NCI-H1436 treated with DMSO at 0.1 percent for 48 hours (cell line): ENCODE measurements around the gene SHB.
"Not testable (repeated sequence)": the region's sequence is repeated elsewhere in the genome, so short reads cannot be mapped to it uniquely, and the experiment has no call there.

Experiments
- DNase-seq: peaks from one replicate; lab custom pipeline; 2025; lab: John Stamatoyannopoulos, UW

Gene SHB

DNA sequence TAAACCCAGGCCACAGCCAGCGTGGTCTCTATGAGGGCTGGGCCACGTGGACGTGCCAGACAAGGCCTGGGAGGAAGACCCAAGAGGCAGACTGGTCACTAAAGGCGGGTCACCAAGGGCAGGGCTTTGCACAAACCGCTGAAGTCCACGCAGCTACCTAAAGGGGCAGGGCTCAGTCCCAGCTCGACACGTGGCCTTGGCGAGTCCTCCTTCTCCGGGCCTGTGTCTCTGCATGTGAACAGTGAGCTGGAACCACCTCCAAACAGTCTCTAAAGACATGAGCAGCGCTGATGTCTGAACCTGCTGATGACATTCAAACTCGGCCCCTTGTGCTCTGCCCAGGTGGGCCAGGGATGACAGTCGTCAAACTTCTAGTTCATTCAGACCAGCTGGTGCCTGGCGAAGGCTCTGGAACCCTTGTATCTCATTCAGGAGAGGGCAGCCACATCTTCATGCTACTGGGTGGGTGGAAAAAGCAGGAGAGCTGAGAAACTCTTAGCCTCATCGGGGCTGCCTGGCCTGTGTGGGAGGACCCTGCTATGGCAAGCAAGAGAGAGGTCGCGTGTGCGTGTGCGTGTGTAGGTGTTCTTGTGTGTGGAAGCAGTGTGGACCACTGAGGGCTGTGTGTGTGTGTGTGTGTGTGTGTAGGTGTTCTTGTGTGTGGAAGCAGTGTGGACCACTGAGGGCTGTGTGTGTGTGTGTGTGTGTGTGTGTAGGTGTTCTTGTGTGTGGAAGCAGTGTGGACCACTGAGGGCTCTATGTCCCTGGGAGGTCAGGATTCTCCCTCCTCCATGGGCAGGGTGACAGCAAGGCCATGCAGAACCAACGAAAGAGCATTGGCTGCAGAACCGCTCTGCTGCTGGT is 151.0 kb downstream of the SHB start:
- no peak for DNase-seq

DNA sequence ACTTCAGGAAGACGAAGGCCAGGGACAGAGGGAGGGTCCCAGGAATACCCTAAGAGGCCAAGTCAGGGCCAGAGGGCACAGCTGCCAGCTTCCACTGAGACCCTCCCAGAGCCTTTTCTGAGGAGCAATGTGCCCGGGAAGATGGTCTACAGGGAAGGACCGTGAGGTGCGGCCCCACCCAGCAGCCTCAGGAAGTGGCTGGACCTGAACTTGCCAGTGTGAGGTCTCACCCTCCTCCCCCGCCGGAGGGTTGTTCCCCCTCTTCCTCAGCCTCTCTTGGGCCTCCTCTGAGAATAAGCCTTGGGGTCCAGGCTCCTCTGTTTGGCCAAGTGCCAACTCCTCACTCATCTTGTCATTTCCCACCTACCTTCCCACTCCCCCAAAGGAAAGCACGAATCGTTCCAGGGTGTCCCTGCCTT is 151.7 kb downstream of the SHB start:
- DNase-seq = no peak

GRCh38 chr9:37916471-37917312 is 152.3 kb downstream of the SHB start:
- DNase-seq = no peak

GRCh38 chr9:37915911-37916470 is 153.0 kb downstream of the SHB start:
- DNase-seq = no peak

- no peak for DNase-seq
Observed at GRCh38 chr9:37914701-37915358, 154.2 kb downstream of the SHB start.

- DNase-seq = no peak
Observed at GRCh38 chr9:37914154-37914551, 154.9 kb downstream of the SHB start.

GRCh38 chr9:37913480-37914153 is 155.4 kb downstream of the SHB start:
- peak; percentile 51 for DNase-seq

- no peak for DNase-seq
Observed at GRCh38 chr9:37911271-37911681, 157.8 kb downstream of the SHB start.

- no peak for DNase-seq
Observed at GRCh38 chr9:37910271-37910670, 158.8 kb downstream of the SHB start.

DNA sequence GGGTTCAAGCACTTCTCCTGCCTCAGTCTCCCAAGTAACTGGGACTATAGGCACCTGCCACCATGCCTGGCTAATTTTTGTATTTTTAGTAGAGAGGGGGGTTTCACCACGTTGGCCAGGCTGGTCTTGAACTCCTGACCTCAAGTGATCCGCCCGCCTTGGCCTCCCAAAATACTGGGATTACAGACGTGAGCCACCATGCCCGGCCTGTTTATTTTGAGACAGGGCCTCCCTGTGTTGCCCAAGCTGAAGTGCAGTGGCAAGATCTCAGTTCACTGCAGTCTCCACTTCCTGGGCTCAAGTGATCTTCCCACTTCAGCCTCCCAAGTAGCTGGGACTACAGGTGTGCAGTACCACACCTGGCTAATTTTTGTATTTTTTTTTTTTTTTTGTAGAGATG is 159.2 kb downstream of the SHB start:
- not testable (repeated sequence) for DNase-seq

DNA sequence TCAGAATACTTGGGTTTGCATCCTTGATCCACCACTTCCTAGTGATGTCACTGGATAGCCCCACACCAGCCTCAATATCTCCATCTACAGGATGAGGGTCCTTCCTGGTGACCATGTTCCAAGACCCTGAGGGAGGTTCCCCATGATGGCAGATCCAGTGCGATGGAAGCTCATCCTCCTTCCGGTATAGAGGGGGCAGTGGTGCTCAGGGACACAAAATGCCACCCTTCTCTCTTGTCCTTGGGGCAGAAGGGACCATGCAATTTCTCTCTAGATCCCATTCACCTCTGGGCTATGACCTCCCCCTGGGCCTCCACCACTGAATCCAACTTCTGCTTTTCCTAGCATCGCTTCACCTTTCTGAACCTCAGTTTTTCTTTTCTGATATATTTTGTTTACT is 159.7 kb downstream of the SHB start:
- no peak for DNase-seq

DNA sequence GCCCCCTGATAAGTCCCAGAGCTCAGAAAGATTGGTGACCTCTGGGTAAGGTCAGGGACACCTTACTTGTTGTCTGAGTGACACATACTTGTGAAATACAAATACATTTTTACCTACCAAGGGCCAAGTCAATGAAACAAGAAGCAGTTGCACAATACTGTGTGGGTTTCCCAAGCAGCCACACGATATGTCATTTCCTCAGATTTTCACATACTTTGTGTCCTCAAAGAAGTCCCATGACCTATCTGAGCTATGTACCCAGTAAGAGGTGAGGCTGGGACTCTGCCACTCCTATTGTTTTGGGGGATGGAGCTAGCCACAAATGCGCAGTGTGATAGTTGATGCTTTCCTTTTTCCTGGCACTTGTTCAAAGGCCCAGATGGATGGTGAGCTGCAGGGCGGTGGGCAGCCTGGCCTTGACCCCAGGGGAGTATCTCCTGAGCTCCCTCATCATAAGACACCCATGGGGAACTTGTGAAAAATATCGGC is 160.3 kb downstream of the SHB start:
- no peak for DNase-seq

DNA sequence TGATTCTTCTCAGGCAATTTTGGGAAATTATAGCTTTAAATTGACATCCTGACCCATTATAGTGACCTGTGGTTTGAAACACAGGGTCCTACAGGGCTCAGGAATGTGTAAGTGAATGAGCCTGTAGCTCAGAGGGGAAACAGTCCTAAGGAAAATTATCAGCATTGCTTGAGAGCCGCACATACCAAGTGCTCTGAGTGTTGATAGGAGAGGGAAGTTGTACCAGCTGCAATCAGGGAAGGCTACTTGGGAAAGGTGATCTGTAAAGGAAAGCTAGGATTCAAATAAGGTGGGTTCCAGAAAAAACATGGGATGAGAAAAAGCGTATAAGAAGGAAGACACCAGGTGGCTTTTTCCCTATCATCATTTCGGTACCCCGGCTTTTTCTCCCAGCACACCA is 160.7 kb downstream of the SHB start:
- DNase-seq = no peak

GRCh38 chr9:37906312-37907239 is 162.5 kb downstream of the SHB start:
- DNase-seq = no peak

DNA sequence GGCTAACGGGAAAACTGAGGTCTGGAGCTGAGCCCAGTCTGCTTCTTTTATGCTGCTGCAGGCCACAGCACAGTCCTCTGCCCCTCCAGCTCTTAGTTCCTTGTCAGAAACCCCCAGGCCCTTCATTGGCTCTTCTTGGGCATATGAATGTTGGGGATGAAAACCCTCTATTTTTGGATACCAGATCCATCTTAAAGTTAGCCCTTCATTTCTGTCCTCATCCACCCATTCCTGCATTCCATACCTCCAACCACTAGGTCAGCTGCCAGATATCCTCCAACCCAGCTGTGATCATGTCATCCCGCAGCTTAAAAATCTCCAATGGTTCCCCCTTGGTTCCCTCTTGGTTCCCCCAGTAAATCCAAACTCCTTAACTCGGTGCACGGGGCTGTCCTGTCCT is 163.3 kb downstream of the SHB start:
- no peak for DNase-seq

GRCh38 chr9:37905131-37905505 is 163.9 kb downstream of the SHB start:
- no peak for DNase-seq

GRCh38 chr9:37904445-37905130 is 164.4 kb downstream of the SHB start:
- DNase-seq = no peak

DNA sequence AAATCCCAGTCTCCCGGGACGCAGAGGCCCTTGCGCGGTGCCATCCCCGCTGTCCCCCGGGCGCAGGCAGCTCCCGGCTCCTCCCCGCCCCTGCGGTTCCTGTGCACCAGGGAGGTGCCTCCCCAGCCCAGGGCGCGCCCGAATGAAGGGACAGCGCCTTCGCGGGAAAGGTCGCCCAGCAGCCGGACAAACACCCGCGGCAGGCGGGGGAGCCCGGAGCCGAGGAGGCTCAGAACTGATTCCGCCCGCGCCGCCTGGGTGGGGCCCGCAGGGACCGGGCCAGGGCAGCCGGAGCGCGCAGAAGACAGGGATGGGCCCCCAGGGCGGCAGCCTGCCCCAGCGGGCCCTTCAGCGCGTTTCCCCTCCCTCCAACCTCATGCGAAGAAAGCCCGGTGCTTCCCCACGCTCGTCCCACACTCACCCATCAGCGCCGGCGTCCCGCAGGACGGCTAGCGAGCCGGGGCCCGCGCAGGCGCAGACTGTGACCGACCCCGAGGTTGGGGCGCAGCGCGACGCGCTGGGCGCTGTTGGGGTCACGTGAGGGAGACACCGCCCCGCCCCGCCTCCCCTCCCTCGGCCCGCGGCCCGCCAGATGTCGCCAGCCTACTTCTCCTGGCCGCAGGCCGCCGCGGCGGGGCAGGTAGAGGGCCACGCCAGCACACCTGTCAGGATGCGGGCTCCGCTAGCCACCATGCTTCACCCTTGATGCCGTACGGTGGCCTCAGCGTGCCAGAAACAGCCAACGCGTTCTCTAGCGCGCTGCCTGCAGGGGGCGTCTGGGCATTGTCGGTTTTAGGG is 165.2 kb downstream of the SHB start, which contains the start of gene SLC25A51:
Gene SLC25A51, minus strand, starts transcription at position 481 of the 798 bp plus-strand sequence. CDS start 15,577 bp downstream, outside the sequence.
- DNase-seq = peak; percentile 55
